HG03025 (cell line): ENCODE data around the gene NCR1.
"Not testable (repeated sequence)": the region's sequence is repeated elsewhere in the genome, so short reads cannot be mapped to it uniquely, and the experiment has no call there.

Source experiments
- ATAC-seq: cut with Tn5 transposase; IDR thresholded peaks from one replicate; pipeline ENCODE4 v1.9.1; 2021; ENCODE audit warnings: mild to moderate bottlenecking, moderate library complexity; ENCODE audit not compliant: unreplicated experiment, low FRiP score

Gene NCR1, protein sequence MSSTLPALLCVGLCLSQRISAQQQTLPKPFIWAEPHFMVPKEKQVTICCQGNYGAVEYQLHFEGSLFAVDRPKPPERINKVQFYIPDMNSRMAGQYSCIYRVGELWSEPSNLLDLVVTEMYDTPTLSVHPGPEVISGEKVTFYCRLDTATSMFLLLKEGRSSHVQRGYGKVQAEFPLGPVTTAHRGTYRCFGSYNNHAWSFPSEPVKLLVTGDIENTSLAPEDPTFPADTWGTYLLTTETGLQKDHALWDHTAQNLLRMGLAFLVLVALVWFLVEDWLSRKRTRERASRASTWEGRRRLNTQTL

DNA sequence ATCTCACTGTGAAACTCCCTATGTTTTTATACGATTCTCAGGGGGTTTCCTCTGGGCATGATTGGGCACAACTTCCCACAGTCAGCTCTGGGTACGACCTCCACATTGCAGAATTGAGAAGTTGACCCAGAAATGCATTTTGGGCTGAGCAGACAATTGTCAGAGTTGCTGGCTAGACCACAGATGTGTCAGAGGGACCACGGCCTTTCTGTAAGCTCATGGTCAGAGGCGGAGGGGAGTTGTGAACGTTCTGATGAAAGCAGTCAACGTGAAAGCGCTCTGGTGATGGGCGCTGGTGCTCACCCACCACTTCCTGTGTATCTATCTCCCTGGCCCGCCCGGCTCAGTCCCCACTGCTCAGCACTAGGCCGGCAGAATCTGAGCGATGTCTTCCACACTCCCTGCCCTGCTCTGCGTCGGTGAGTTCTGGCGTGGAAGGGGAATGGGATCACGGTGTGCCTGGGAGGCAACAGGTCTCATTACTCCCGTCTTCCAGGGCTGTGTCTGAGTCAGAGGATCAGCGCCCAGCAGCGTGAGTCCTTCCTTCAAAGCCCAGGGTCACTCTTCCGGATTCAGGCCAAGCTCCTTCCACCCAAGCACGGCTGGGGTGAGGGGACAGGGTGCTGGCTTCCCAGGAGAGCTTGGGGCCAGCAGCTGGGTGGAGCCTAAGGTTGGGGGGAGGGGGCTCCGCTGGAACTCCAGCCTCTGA lies at the start of gene NCR1:
NCR1 (plus strand) TSS at position 346 of the 709 bp plus-strand sequence; CDS start at position 386, 40 bp downstream.
- no peak for ATAC-seq

DNA sequence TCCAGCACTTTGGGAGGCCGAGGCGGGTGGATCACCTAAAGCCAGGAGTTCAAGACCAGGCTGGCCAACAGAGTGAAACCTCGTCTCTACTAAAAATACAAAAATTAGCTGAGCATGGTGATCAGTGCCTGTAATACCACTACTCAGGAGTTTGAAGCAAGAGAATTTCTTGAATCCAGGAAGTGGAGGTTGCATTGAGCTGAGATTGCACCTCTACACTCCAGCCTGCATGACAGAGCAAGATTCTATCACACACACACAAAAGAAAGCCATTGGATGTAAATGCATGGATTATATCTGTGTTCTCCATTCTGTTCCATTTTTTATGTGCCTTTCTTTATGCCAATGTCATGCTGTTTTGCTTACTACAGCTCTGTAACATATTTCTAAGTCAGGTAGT lies 47.5 kb upstream of the NCR1 start:
- ATAC-seq: not testable (repeated sequence)

GRCh38 chr19:54859421-54859820 lies 46.5 kb upstream of the NCR1 start:
- ATAC-seq: not testable (repeated sequence)

- ATAC-seq: not testable (repeated sequence)
These were observed 42.5 kb upstream of the NCR1 start for GRCh38 chr19:54863459-54863858.

DNA sequence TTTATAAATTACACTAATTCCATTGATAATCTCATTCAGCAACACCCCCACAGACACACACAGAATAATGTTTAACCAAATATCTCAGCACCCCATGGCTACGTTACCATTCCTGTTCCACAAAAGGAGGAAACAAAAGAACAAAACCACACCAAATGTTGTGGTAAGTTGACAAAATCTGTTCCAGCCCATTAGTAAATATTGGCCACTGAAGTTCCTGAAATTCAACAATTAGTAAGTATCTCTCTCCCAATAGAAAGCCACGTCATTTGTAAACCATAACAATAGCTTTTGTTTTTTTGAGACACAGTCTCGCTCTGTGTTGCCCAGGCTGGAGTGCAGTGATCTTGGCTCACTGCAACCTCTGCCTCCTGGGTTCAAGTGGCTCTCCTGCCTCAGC lies 34.3 kb upstream of the NCR1 start:
- no peak for ATAC-seq

DNA sequence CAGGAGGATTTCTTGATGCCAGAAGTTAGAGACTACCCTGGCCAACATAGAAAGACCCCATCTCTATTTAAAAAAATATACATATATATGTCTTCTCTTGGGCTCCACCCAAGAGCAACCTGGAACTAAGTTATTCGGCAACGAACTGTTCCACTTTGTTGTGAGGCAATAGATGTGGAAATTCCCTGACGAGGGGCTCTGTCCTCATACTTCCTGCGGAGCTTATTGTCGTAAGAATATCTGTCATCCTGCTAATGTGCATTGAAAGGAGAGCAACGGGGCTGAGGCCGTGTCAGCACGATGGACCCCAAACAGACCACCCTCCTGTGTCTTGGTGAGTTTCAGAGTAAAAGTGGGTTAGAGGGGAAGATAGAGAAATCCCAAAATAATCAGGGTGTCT lies 32.0 kb upstream of the NCR1 start, which contains the start of gene FCAR:
FCAR (plus strand) TSS at position 246 of the 400 bp plus-strand sequence; CDS start at position 301, 55 bp downstream.
- no peak for ATAC-seq

DNA sequence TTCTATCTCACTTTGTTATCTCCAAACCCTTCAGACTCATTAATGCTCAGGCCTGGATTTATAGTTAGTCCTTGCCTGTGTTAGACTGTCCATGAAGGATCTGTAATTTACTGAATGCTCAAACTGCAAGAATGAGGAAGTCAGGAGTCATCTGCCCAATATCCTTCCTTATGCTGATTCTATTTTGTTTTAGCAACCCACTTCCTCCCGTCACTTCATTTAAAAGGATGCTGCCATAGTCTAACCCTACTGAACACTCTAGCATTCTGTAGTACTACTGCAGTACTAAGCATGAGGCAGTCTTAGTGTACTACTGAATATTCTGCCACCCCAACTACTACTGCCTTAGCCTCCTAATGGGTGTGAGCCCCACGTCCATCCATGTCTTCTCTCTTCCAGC lies 30.4 kb upstream of the NCR1 start:
- no peak for ATAC-seq

DNA sequence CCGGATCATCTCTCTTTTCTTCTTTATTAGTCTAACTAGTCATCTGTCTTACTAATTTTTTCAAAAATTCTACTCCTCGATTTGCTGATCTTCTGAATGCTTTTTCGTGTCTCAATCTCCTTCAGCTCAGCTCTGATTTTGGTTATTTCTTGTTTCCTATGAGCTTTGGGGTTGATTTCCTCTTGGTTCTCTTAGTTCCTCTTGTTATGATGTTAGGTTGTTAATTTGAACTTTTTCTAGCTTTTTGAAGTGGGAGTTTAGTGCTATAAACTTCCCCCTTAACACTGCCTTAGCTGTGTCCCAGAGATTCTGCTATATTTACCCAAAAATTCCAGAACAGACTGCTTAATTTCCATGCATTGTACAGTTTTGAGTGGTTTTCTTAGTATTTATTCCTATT lies 28.5 kb upstream of the NCR1 start:
- no peak for ATAC-seq

DNA sequence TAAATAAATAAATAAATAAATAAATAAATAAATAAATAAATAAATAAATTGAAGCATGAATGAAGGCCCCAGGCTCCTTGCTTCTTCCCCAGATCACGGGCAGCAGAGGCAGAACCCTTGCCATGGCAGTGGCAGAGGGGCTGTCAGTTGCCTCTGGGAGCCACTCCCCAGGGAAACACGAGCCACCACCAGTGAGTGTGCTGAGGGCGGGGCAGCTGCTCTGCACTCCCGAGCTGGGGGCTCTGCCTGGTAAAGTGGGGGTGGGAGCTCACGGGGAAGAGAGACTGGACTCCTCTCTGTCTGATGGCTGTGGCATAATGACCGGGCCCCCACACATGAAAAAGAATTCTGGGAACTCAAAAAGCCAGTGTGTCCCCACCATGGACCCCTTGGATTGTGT lies 24.1 kb upstream of the NCR1 start:
- ATAC-seq: no peak

DNA sequence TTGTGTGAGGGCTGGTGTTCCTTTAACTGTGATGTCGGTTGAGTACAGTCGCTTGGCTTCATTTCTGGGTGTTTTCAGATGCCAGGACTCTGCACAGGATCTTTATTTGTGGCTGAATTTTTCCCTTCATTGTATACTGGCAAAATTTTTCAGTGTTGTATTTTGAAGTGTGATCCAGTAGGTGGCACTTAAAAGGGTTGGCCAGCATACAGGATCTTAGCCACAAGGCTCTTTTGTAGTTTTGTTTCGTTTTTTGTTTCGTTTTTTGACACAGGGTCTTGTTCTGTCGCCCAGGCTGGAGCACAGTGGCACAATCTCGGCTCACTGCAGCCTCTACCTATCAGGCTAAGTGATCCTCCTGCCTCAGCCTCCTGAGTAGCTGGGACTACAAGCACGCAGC lies 23.2 kb upstream of the NCR1 start:
- no peak for ATAC-seq

DNA sequence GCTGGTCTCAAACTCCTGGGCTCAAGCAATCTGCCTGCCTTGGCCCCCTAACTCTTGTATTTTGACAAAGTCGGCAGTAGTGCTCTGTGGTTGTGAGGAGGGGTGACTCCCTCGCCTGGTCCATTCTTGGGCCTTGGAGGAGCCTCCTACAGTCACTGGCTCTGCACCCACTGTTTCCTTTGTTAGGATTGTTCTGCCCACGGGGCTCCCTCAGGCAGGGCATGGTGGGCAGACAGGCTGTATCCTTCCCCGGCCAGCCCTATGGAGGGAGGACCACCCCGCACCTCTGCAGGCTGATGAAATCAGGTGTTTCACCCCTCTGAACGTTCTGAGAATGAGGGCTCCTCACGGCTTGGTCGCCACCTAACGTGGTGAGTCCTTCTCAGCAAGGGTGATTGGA lies 22.7 kb upstream of the NCR1 start:
- no peak for ATAC-seq

GRCh38 chr19:54888239-54888638 lies 17.7 kb upstream of the NCR1 start:
- ATAC-seq: no peak

GRCh38 chr19:54889566-54889965 lies 16.4 kb upstream of the NCR1 start:
- ATAC-seq: no peak

DNA sequence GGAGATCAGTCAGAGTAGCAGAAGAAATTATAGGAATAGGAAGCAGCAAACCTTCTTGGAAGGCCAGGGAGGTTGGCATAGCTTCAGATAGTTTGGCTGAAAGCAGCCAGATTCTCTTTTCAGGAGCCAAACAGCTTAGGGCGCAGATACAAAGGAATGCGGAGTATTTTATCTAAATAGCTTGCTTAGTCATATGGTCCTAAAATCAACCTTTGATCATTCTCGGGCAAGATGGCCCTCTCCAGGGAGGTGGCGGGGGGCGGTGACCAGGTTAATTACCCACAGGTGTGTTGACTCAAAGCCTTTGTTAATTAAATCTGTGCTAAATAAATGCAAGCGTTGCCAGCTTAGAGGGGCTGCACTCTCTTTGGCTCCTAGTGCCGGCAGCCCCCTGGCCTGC lies 12.5 kb upstream of the NCR1 start:
- no peak for ATAC-seq

DNA sequence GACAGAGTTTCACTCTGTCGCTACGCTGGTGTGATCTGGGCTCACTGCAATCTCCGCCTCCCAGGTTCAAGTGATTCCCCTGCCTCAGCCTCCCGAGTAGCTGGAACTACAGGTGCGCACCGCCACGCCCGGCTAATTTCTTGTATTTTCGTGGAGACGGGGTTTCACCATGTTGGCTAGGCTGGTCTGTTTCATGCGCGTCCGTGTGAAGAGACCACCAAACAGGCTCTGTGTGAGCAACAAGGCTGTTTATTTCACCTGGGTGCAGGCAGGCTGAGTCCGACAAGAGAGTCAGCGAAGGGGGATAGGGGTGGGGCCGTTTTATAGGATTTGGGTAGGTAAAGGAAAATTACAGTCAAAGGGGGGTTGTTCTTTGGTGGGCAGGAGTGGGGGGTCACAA lies 11.8 kb upstream of the NCR1 start:
- not testable (repeated sequence) for ATAC-seq

DNA sequence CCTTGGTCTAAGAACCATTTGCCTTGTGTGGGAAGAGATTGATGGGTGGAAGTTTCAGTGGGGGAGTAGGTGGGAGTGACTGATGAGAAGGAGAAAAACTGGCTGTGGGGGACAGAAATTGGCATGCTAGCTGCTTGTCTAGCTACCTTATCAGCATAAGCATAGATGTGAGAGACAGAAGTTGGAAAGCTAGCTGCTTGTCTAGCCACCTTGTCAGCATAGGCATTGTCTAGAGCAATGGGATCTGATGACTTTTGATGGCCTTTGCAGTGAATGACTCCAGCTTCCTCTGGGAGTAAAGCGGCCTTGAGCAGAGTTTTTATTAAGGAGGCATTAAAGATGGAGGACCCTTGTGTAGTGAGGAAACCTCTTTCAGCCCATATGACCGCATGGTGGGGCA lies 9.9 kb upstream of the NCR1 start:
- ATAC-seq: no peak

- not testable (repeated sequence) for ATAC-seq
These were observed 7.3 kb upstream of the NCR1 start for GRCh38 chr19:54898685-54899084.

GRCh38 chr19:54899646-54900045 lies 6.3 kb upstream of the NCR1 start:
- ATAC-seq: not testable (repeated sequence)

DNA sequence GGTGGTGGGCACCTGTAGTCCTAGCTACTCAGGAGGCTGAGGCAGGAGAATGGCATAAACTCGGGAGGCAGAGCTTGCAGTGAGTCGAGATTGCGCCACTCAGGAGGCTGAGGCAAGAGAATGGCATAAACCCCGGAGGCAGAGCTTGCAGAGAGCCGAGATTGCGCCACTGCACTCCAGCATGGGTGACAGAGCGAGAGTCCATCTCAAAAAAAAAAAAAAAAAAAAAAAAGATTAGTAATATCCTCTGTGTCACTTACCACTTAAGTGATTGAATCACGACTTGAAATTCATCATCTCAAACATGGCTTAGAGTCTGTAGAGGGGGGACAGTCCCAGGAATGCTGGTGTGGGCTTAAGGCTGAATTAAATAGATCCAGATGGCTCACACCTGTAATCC lies 4.8 kb upstream of the NCR1 start:
- not testable (repeated sequence) for ATAC-seq

- ATAC-seq: no peak
These were observed 3.9 kb upstream of the NCR1 start for GRCh38 chr19:54902061-54902460.

GRCh38 chr19:54903303-54903702 lies 2.6 kb upstream of the NCR1 start:
- ATAC-seq: no peak

DNA sequence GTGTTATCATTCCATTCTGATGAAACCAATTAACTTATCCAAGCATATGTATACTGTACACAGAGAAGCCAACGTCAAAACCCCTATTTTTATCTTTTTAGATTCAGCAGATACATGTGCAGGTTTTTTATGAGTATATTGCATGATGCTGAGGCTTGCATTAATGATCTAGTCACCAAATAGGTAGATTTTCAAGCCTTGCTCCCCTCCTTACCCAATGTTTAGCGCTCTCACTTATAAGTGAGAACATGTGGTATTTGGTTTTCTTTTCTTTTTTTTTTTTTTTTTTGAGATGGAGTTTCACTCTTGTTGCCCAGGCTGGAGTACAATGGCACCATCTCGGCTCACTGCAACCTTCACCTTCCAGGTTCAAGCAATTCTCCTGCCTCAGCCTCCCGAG lies 1.7 kb upstream of the NCR1 start:
- ATAC-seq: not testable (repeated sequence)
